ENCODE results near the gene TRIM22. TPM values are rescaled to one million over a fixed set of nuclear protein-coding genes. Genes with fewer than 3 reads are reported as not detected.

The TRIM22 gene
- total RNA-seq, 1 experiment from 2014 or later, result not detected

DNA sequence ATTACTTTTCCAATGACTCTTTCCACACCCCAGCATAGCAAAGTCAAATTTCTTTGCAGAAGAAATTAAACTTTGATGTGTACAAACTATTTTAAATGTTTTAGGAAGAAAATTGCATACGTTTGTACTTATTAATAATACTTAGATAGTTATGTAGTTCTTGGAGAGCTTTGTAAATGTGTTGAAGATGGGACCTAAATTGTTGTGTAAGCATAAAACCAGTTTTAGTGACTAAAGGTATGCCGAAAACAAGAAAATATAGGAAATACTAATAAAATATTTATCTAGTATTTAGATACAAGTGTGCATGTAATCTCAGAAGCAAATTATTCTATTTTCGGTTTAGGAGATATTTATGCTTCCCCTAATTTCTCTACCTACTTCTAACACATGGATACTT, 60.2 kb downstream of the TRIM22 start:
- DNase-seq, result no peak
- no TSS peak for BruUV-seq (replicated peaks)
- Histone ChIP-seq H3K4me3 (ENCODE audit: low read depth, low read length) (no peak overlapping the region), H3K36me3 (ENCODE audit: control insufficient read depth, insufficient read depth, low read length) (no peaks in the 10 kb centered on the region), H3K4me1 (no peaks in the 10 kb centered on the region), H3K27me3 (replicated peaks; ENCODE audit: control insufficient read depth, insufficient read depth, low read length) (no peaks in the 10 kb centered on the region), H3K9me3 (no peaks in the 10 kb centered on the region; the same call in 1 of the 2 replicates)
- ChIA-PET CTCF (no interaction called here), POLR2A (no interaction called here)
- Mint-ChIP-seq H3K27ac (ENCODE audit: unreplicated experiment) (no peak overlapping the region), H3K36me3 (ENCODE audit: insufficient read depth, unreplicated experiment) (no peaks in the 10 kb centered on the region), H3K9me3 (ENCODE audit: unreplicated experiment) (no peaks in the 10 kb centered on the region), H3K4me3 (ENCODE audit: unreplicated experiment) (no peak overlapping the region), H3K4me1 (ENCODE audit: low read depth, unreplicated experiment) (no peaks in the 10 kb centered on the region), H3K27me3 (ENCODE audit: insufficient read depth, unreplicated experiment) (no peaks in the 10 kb centered on the region)
- TF ChIP-seq, protein P1, sequence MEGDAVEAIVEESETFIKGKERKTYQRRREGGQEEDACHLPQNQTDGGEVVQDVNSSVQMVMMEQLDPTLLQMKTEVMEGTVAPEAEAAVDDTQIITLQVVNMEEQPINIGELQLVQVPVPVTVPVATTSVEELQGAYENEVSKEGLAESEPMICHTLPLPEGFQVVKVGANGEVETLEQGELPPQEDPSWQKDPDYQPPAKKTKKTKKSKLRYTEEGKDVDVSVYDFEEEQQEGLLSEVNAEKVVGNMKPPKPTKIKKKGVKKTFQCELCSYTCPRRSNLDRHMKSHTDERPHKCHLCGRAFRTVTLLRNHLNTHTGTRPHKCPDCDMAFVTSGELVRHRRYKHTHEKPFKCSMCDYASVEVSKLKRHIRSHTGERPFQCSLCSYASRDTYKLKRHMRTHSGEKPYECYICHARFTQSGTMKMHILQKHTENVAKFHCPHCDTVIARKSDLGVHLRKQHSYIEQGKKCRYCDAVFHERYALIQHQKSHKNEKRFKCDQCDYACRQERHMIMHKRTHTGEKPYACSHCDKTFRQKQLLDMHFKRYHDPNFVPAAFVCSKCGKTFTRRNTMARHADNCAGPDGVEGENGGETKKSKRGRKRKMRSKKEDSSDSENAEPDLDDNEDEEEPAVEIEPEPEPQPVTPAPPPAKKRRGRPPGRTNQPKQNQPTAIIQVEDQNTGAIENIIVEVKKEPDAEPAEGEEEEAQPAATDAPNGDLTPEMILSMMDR (IDR thresholded peaks at IDR 0.05; ENCODE audit: insufficient read depth in 1 of 2, low read depth in 1 of 2, low read length in 1 of 2, severe bottlenecking in 1 of 2, unreplicated experiment in 1 of 2), result no peak
- intact Hi-C loops (cut with micrococcal nuclease; ENCODE audit: unreplicated experiment), result no loop called here

DNA sequence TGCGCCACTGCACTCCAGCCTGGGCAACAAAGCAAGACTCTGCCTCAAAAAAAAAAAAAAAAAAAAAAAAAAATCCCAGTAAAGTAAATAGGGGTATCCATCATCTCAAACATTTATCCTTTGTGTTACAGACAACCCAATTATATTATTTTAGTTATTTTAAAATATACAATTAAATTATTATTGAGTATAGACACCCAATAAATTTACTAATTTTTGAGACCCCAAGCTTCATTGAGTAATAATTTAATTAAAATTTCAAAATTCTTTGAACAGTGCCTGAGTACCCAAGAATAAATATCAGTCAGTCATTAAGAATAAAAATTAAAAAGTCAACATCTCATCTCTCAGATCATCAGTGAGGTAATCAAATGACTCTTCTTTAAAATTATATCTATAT, 64.4 kb downstream of the TRIM22 start, which contains the start of gene OR52N4:
OR52N4 (plus strand) TSS at position 301 of the 400 bp plus-strand sequence. CDS start 498 bp downstream, outside the sequence.
- CTCF ChIA-PET, result no interaction called here
- TF ChIP-seq, protein P1 (IDR thresholded peaks at IDR 0.05; ENCODE audit: insufficient read depth in 1 of 2, low read depth in 1 of 2, low read length in 1 of 2, severe bottlenecking in 1 of 2, unreplicated experiment in 1 of 2), result no peak
- H3K4me1 ChIP-seq, result no peaks in the 10 kb centered on the region
- intact Hi-C loops (cut with micrococcal nuclease; ENCODE audit: unreplicated experiment), result no loop called here
- Mint-ChIP-seq H3K27me3 (ENCODE audit: insufficient read depth, unreplicated experiment) (peaks cover 5% of the 10 kb centered on the region), H3K4me1 (ENCODE audit: low read depth, unreplicated experiment) (no peaks in the 10 kb centered on the region), H3K9me3 (ENCODE audit: unreplicated experiment) (no peaks in the 10 kb centered on the region), H3K36me3 (ENCODE audit: insufficient read depth, unreplicated experiment) (no peaks in the 10 kb centered on the region), H3K27ac (ENCODE audit: unreplicated experiment) (no peak within 1 kb of the TSS), H3K4me3 (ENCODE audit: unreplicated experiment) (no peak within 1 kb of the TSS)
- BruUV-seq (replicated peaks), result no TSS peak
- no peaks in the 10 kb centered on the region for H3K27me3 ChIP-seq (replicated peaks; ENCODE audit: control insufficient read depth, insufficient read depth, low read length)
- no peak within 1 kb of the TSS for H3K4me3 ChIP-seq (ENCODE audit: low read depth, low read length)
- POLR2A ChIA-PET, result no interaction called here
- no peak for DNase-seq
- no peaks in the 10 kb centered on the region; the same call in 1 of the 2 replicates for H3K9me3 ChIP-seq
- no peaks in the 10 kb centered on the region for H3K36me3 ChIP-seq (ENCODE audit: control insufficient read depth, insufficient read depth, low read length)

Other genes with a start within 250 kb of the TRIM22 start
- gene OR51I1, start 248.3 kb upstream of the TRIM22 start, total RNA-seq (2022), result not detected in 2 replicates
- gene OR51I2, start 240.5 kb upstream of the TRIM22 start, total RNA-seq (2022), result not detected in 2 replicates
- not detected in 2 replicates for gene OR52D1, start 201.1 kb upstream of the TRIM22 start, total RNA-seq (2022)
- gene UBQLN3, start 179.8 kb upstream of the TRIM22 start, total RNA-seq (2022), result not detected in 2 replicates
- gene UBQLNL, start 173.1 kb upstream of the TRIM22 start, total RNA-seq (2022), result not detected in 2 replicates
- gene OR52H1, start 141.2 kb upstream of the TRIM22 start, total RNA-seq (2022), result not detected in 2 replicates
- not detected in 2 replicates for gene OR52B6, start 108.9 kb upstream of the TRIM22 start, total RNA-seq (2022)
- 0.43 and 0.53 TPM in 2 replicates for gene TRIM6, start 93.2 kb upstream of the TRIM22 start, total RNA-seq (2022)
- gene TRIM34, start 64.8 kb upstream of the TRIM22 start, total RNA-seq (2022), result 4.3 and 4.7 TPM in 2 replicates
- 21.9 and 25.2 TPM in 2 replicates for gene TRIM5, start 4.7 kb upstream of the TRIM22 start, total RNA-seq (2022)
- gene OR56B1, start 46.7 kb downstream of the TRIM22 start, total RNA-seq (2022), result not detected in 2 replicates
- gene OR52N4, start 64.5 kb downstream of the TRIM22 start, total RNA-seq (2022), result not detected in 2 replicates
- not detected in 2 replicates for gene OR52N5, start 93.6 kb downstream of the TRIM22 start, total RNA-seq (2022)
- gene OR52N1, start 101.5 kb downstream of the TRIM22 start, total RNA-seq (2022), result not detected in 2 replicates
- not detected in 2 replicates for gene OR52N2, start 119.1 kb downstream of the TRIM22 start, total RNA-seq (2022)
- gene OR52E6, start 152.1 kb downstream of the TRIM22 start, total RNA-seq (2022), result not detected in 2 replicates
- not detected in 2 replicates for gene OR52E8, start 167.9 kb downstream of the TRIM22 start, total RNA-seq (2022)
- not detected in 2 replicates for gene OR52E4, start 190.8 kb downstream of the TRIM22 start, total RNA-seq (2022)
- gene OR52E5, start 203.4 kb downstream of the TRIM22 start, total RNA-seq (2022), result not detected in 2 replicates